B cell (primary cell): Measurements from ENCODE around the gene MRPS27. TPM values are rescaled to one million over a fixed set of nuclear protein-coding genes. Genes with fewer than 3 reads are reported as not detected.

ENCODE experiments used
- ATAC-seq: fragments of 200-7000 bp; cut with Tn5 transposase; one replicate; pipeline ENCODE4 v1.10.0; 2021; ENCODE audit warnings: low read depth, mild to moderate bottlenecking, moderate number of reproducible peaks, moderate library complexity
- CTCF ChIA-PET: fragments of 350-600 bp; sonication (Branson Sonifier 250); formaldehyde crosslinking; loops from one replicate; lab custom pipeline; 2021; ENCODE audit warnings: antibody characterized with exemption, inconsistent platforms; lab: Charles Lee
- POLR2A ChIA-PET: fragments of 350-600 bp; sonication (Branson Sonifier 250); formaldehyde crosslinking; loops from one replicate; lab custom pipeline; 2021; ENCODE audit warnings: antibody characterized with exemption; lab: Charles Lee
- DNase-seq: peaks from one replicate; pipeline ENCODE4 v3.0.0; 2013
- H2AFZ ChIP-seq: 2 replicates; pipeline ENCODE4 v1.6.1; 2012; ENCODE audit warnings: mild to moderate bottlenecking, low read depth, low read length; ENCODE audit not compliant: insufficient read depth, poor library complexity, severe bottlenecking
- H3K27ac ChIP-seq, 2 donors: 1 replicate in 1 of 2; 2 replicates in 1 of 2; pipeline ENCODE4 v1.5.1; 2012 to 2013; ENCODE audit warnings: low read length in 2 of 2, mild to moderate bottlenecking in 2 of 2, moderate library complexity in 1 of 2
- H3K27me3 ChIP-seq, 4 experiments: fragments of 200-600 bp in 1 of 4; sonication (generic) in 1 of 4; replicated peaks in 1 of 4; 1 replicate in 2 of 4; 2 replicates in 2 of 4; pipeline versions ENCODE4 v1.6.1 to v1.7.0; 2013 to 2016; ENCODE audit warnings: low read length in 3 of 4, mild to moderate bottlenecking in 2 of 4, mixed read lengths in 1 of 4, moderate library complexity in 1 of 4; ENCODE audit not compliant: insufficient read depth in 4 of 4, control insufficient read depth in 3 of 4; ENCODE audit errors: control extremely low read depth in 1 of 4
- H3K36me3 ChIP-seq, 2 experiments: replicated peaks in 1 of 2; 1 replicate in 1 of 2; 2 replicates in 1 of 2; pipeline versions ENCODE4 v1.6.1 to v1.7.1; 2013; ENCODE audit warnings: low read length in 1 of 2; ENCODE audit not compliant: insufficient read depth in 2 of 2, control insufficient read depth in 1 of 2; ENCODE audit errors: control extremely low read depth in 1 of 2, extremely low read depth in 1 of 2
- H3K4me1 ChIP-seq, 2 donors: fragments of 200-600 bp in 1 of 2; sonication (generic) in 1 of 2; 1 replicate in 1 of 2; 2 replicates in 1 of 2; pipeline versions ENCODE4 v1.5.1 to v1.6.1; 2013 to 2017; ENCODE audit warnings: low read length in 2 of 2; ENCODE audit not compliant: control insufficient read depth in 2 of 2, insufficient read depth in 2 of 2
- H3K4me2 ChIP-seq: replicated peaks from 2 replicates; pipeline ENCODE3; 2012; ENCODE audit warnings: mild to moderate bottlenecking, low read depth, low read length; ENCODE audit not compliant: poor library complexity, severe bottlenecking
- H3K4me3 ChIP-seq, 5 experiments: fragments of 200-600 bp in 1 of 5; sonication (generic) in 1 of 5; 1 replicate in 3 of 5; 2 replicates in 2 of 5; pipeline versions ENCODE4 v1.5.1 to v1.7.0; 2011 to 2016; ENCODE audit warnings: low read length in 4 of 5, mild to moderate bottlenecking in 4 of 5, low read depth in 2 of 5, control low read depth in 1 of 5, moderate library complexity in 1 of 5; ENCODE audit not compliant: insufficient read depth in 1 of 5; ENCODE audit errors: control extremely low read depth in 1 of 5, extremely low read depth in 1 of 5
- H3K79me2 ChIP-seq: fragments of 200-600 bp; sonication (generic); one replicate; pipeline ENCODE4 v1.6.0; 2016; ENCODE audit warnings: low read length; ENCODE audit not compliant: control insufficient read depth, insufficient read depth
- H3K9ac ChIP-seq: fragments of 200-600 bp; sonication (generic); 2 replicates; pipeline ENCODE4 v1.6.1; 2017; ENCODE audit warnings: mild to moderate bottlenecking, low read length, moderate library complexity
- H3K9me3 ChIP-seq, 3 donors: one replicate each; pipeline versions ENCODE4 v1.6.1 to v1.7.1; 2013; ENCODE audit warnings: low read length in 2 of 3; ENCODE audit not compliant: control insufficient read depth in 2 of 3, insufficient read depth in 1 of 3; ENCODE audit errors: control extremely low read depth in 1 of 3
- H4K20me1 ChIP-seq: 2 replicates; pipeline ENCODE4 v1.6.0; 2012; ENCODE audit warnings: mild to moderate bottlenecking, low read length; ENCODE audit not compliant: insufficient read depth, control insufficient read depth, poor library complexity, severe bottlenecking
- H3K27ac Mint-ChIP-seq: one replicate; pipeline ENCODE4 v1.8.0; 2021; ENCODE audit warnings: mixed read lengths
- H3K27me3 Mint-ChIP-seq: one replicate; pipeline ENCODE4 v1.8.0; 2021; ENCODE audit warnings: mixed read lengths
- H3K4me1 Mint-ChIP-seq: one replicate; pipeline ENCODE4 v1.8.0; 2021; ENCODE audit warnings: mixed read lengths
- H3K4me3 Mint-ChIP-seq: one replicate; pipeline ENCODE4 v1.8.0; 2021; ENCODE audit warnings: mixed read lengths
- H3K9me3 Mint-ChIP-seq: one replicate; pipeline ENCODE4 v1.8.0; 2022; ENCODE audit warnings: mixed read lengths; ENCODE audit not compliant: insufficient read depth
- EZH2 ChIP-seq: IDR thresholded peaks from 2 replicates; pipeline ENCODE4 v1.6.1; 2012; ENCODE audit warnings: borderline replicate concordance, low read depth, mild to moderate bottlenecking, moderate library complexity, low read length; ENCODE audit not compliant: insufficient read depth, poor library complexity, severe bottlenecking
- WGBS: methylation state at CpG from one replicate; pipeline ENCODE4 v1.1.5; 2013; ENCODE audit warnings: missing lambda C conversion rate; ENCODE audit not compliant: insufficient coverage; 5-methylcytosine and 5-hydroxymethylcytosine counted together
- intact Hi-C: fragments of 100-400 bp; cut with micrococcal nuclease; formaldehyde crosslinking; loops from one replicate; pipeline ENCODE4 v1.10.0; 2022
- polyA plus RNA-seq: library from polyadenylated mRNA; depleted of rRNA; stranded (reverse); fragments of >200 nt; gene quantifications from 2 replicates; pipeline ENCODE4 v1.2.3, GENCODE V29; 2012
- total RNA-seq, 2 donors: library from RNA; stranded (reverse); fragments of 120-200 nt in 1 of 2; gene quantifications; 1 replicate in 1 of 2; 2 replicates in 1 of 2; pipeline versions ENCODE4 v1.2.3 to v1.2.4, GENCODE V29; 2013 to 2022
- TF ChIP-seq, protein P1 (sequence below): fragments of 200-600 bp; IDR thresholded peaks from one replicate; pipeline ENCODE4 v1.8.0; 2022; ENCODE audit warnings: antibody characterized with exemption, mild to moderate bottlenecking

MRPS27 gene
- total and polyA plus RNA-seq, 2 donors (not counting 1 experiment from before 2014, with no cell fraction given): 33.4 to 58.3 TPM

DNA sequence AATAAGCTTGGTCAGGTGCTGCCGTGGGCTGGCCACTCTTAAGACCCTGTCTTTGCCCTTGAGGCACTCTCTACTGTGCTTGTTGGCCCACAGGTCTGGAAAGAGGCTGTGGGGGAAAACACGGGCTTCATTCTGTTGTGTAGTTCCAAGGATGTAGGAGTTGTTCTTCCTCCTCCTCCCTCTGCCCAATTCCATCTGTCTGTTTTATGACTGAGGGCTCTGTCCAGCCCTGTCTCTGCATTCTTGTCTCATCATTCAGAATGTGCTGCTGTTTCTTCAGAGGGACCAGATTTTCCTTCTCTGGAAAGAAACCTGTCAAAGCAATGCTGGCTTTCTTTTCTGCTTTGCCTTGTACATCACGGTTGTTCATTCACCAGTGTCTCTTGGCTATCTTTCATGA lies 128.6 kb downstream of the MRPS27 start:
- ATAC-seq (no peak), DNase-seq (no peak)
- peaks cover 17% of the 10 kb centered on the region for H3K27me3 Mint-ChIP-seq
- H3K27ac ChIP-seq: no peak overlapping the region
- no peak overlapping the region for H3K4me3 Mint-ChIP-seq
- no peak overlapping the region for H3K9ac ChIP-seq
- TF ChIP-seq EZH2: no peak
- TF ChIP-seq, protein P1, sequence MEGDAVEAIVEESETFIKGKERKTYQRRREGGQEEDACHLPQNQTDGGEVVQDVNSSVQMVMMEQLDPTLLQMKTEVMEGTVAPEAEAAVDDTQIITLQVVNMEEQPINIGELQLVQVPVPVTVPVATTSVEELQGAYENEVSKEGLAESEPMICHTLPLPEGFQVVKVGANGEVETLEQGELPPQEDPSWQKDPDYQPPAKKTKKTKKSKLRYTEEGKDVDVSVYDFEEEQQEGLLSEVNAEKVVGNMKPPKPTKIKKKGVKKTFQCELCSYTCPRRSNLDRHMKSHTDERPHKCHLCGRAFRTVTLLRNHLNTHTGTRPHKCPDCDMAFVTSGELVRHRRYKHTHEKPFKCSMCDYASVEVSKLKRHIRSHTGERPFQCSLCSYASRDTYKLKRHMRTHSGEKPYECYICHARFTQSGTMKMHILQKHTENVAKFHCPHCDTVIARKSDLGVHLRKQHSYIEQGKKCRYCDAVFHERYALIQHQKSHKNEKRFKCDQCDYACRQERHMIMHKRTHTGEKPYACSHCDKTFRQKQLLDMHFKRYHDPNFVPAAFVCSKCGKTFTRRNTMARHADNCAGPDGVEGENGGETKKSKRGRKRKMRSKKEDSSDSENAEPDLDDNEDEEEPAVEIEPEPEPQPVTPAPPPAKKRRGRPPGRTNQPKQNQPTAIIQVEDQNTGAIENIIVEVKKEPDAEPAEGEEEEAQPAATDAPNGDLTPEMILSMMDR: no peak
- no peak overlapping the region for H3K27ac Mint-ChIP-seq
- intact Hi-C loops: no loop called here
- peaks cover 0 to under 1% (median 0%) of the 10 kb centered on the region in 4 experiments for H3K27me3 ChIP-seq
- H3K79me2 ChIP-seq: no peaks in the 10 kb centered on the region
- no peak overlapping the region for H3K4me3 ChIP-seq
- H4K20me1 ChIP-seq: no peaks in the 10 kb centered on the region
- H3K4me1 Mint-ChIP-seq: peaks cover 15% of the 10 kb centered on the region
- POLR2A ChIA-PET: no interaction called here
- peaks cover 3% of the 10 kb centered on the region for H3K9me3 Mint-ChIP-seq
- H3K9me3 ChIP-seq: peaks cover 0 to 10% (median 0%) of the 10 kb centered on the region in 3 donors
- H2AFZ ChIP-seq: no peak overlapping the region
- CTCF ChIA-PET: no interaction called here
- 100% methylated on average over 1 of the region's 3 CpGs for WGBS
- no peaks in the 10 kb centered on the region for H3K36me3 ChIP-seq
- peaks cover 7 to 14% of the 10 kb centered on the region in 2 donors for H3K4me1 ChIP-seq
- H3K4me2 ChIP-seq: no peak overlapping the region

DNA sequence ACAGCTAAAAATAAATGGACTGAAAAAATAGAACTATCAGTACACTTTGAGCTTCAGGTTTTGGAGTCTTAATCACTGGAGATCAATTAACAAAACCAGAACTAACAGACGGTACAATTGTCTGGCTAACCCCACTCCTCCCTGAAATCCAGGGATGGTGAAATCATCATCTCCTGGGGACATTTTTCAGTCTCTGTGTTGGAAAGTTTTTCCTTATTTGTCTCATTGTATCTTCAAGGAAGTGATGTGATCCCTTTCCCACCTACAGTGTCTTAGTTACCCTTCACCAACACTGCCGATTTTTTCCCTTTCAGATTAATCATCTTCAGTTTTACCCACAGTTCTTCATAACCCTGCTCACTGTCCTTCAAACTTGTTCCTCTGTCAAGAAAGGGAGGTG lies 130.9 kb downstream of the MRPS27 start:
- no peaks in the 10 kb centered on the region for H3K9me3 Mint-ChIP-seq
- no CpG with 5 or more reads among the region's 2 CpGs for WGBS
- H3K27me3 Mint-ChIP-seq: peaks cover 3% of the 10 kb centered on the region
- Histone ChIP-seq H3K9me3 (no peaks in the 10 kb centered on the region), H3K27ac (no peak overlapping the region), H3K9ac (no peak overlapping the region), H2AFZ (no peak overlapping the region), H3K4me3 (no peak overlapping the region), H3K4me1 (no peaks in the 10 kb centered on the region), H4K20me1 (no peaks in the 10 kb centered on the region), H3K79me2 (no peaks in the 10 kb centered on the region), H3K4me2 (no peak overlapping the region), H3K36me3 (no peaks in the 10 kb centered on the region), H3K27me3 (peaks cover 0 to 3% (median 0%) of the 10 kb centered on the region in 4 experiments)
- CTCF ChIA-PET: no interaction called here
- no peak for TF ChIP-seq EZH2
- TF ChIP-seq, protein P1: no peak
- POLR2A ChIA-PET: no interaction called here
- intact Hi-C loops: no loop called here
- no peaks in the 10 kb centered on the region for H3K4me1 Mint-ChIP-seq
- H3K27ac Mint-ChIP-seq: no peak overlapping the region
- DNase-seq (no peak), ATAC-seq (no peak)
- no peak overlapping the region for H3K4me3 Mint-ChIP-seq
